MCF 10A (cell line): ENCODE data around the gene FBXL14. TPM values are rescaled to one million over a fixed set of nuclear protein-coding genes. Genes with fewer than 3 reads are reported as not detected.

ENCODE experiments used
- BruUV-seq: library from RNA; stranded (reverse); fragments of 400-500 nt; replicated peaks from 2 replicates; lab custom pipeline; 2021; lab: Mats Ljungman, UMichigan
- CTCF ChIA-PET: fragments of 300-600 bp; sonication (Branson Sonifier 250); formaldehyde crosslinking; extraction: SDS; loops from one replicate; lab custom pipeline; 2021; ENCODE audit warnings: antibody characterized with exemption, inconsistent platforms; lab: Yijun Ruan, JAX
- POLR2A ChIA-PET: fragments of 300-600, 350-650 bp; sonication (Branson Sonifier 250); formaldehyde crosslinking; extraction: SDS; loops from one replicate; lab custom pipeline; 2020; ENCODE audit warnings: antibody characterized with exemption, inconsistent platforms; lab: Yijun Ruan, JAX
- DNase-seq: peaks from one replicate; pipeline ENCODE4 v3.0.0-alpha.2; 2018; ENCODE audit not compliant: unreplicated experiment
- H3K27ac Mint-ChIP-seq: one replicate; pipeline ENCODE4 v1.8.0; 2022; ENCODE audit warnings: mild to moderate bottlenecking, low read depth, mixed read lengths; ENCODE audit not compliant: unreplicated experiment
- H3K27me3 Mint-ChIP-seq: one replicate; pipeline ENCODE4 v1.8.0; 2022; ENCODE audit warnings: mixed read lengths; ENCODE audit not compliant: insufficient read depth, unreplicated experiment
- H3K36me3 Mint-ChIP-seq: one replicate; pipeline ENCODE4 v1.8.0; 2022; ENCODE audit warnings: mild to moderate bottlenecking, moderate library complexity, mixed read lengths; ENCODE audit not compliant: insufficient read depth, unreplicated experiment
- H3K4me1 Mint-ChIP-seq: one replicate; pipeline ENCODE4 v1.8.0; 2022; ENCODE audit warnings: mixed read lengths; ENCODE audit not compliant: insufficient read depth, unreplicated experiment
- H3K4me3 Mint-ChIP-seq: one replicate; pipeline ENCODE4 v1.8.0; 2022; ENCODE audit warnings: mild to moderate bottlenecking, moderate library complexity, mixed read lengths; ENCODE audit not compliant: unreplicated experiment
- H3K9me3 Mint-ChIP-seq: one replicate; pipeline ENCODE4 v1.8.0; 2022; ENCODE audit warnings: mixed read lengths; ENCODE audit not compliant: unreplicated experiment
- intact Hi-C: fragments of 100-400 bp; cut with micrococcal nuclease; formaldehyde crosslinking; loops from 2 replicates; pipeline ENCODE4 v1.14.1; 2022
- total RNA-seq: library from RNA; stranded (reverse); gene quantifications from 2 replicates; pipeline ENCODE4 v1.2.3, GENCODE V29; 2022
- TF ChIP-seq, protein P1 (sequence below): fragments of 200-600 bp; IDR thresholded peaks from one replicate; pipeline ENCODE4 v1.8.0; 2022; ENCODE audit warnings: antibody characterized with exemption, mild to moderate bottlenecking; ENCODE audit not compliant: unreplicated experiment

The FBXL14 gene
- total RNA-seq, 1 experiment from 2014 or later: 9.4 TPM

DNA sequence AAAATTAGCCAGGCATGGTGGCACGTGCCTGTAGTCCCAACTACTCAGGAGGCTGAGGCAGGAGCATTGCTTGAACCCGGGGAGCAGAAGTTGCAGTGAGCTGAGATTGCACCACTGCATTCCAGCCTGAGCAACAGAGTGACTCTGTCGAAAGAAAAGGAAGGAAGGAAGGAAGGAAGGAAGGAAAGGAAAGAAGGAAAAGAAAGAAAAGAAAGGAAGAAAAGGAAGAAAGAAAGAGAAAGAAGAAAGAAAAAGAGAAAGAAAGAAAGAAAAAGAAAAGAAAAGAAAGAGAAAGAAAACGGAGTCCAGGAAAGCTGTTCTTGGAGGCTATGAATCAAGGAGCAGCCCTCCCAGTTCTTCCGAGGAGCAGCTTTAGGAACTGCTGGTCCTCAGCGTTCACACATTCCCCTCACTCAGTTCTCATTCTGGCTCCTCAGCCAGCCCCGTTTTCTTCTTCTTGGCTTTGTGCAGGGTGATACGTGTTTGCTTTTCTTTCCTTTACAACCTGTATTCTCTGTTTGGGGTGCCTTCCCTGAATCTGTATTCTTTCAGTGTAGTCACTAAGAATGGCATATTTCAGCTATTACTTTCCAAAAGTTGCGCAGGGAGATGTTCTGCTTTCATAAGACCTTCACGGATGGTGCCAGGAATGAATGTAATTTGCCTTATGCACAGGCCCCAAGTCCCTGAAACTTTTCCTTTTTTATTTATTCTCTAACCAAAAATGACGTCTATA lies 12.2 kb downstream of the FBXL14 start:
- H3K27ac Mint-ChIP-seq: no peak overlapping the region
- POLR2A ChIA-PET: interaction anchor here (1.3 to 2.1 kb wide), 3 partner anchors 8 to 458 kb away, joined by 3 to 10 read pairs (median 4); no protein-coding TSS in a partner anchor
- H3K4me3 Mint-ChIP-seq: no peak overlapping the region
- TF ChIP-seq, protein P1, sequence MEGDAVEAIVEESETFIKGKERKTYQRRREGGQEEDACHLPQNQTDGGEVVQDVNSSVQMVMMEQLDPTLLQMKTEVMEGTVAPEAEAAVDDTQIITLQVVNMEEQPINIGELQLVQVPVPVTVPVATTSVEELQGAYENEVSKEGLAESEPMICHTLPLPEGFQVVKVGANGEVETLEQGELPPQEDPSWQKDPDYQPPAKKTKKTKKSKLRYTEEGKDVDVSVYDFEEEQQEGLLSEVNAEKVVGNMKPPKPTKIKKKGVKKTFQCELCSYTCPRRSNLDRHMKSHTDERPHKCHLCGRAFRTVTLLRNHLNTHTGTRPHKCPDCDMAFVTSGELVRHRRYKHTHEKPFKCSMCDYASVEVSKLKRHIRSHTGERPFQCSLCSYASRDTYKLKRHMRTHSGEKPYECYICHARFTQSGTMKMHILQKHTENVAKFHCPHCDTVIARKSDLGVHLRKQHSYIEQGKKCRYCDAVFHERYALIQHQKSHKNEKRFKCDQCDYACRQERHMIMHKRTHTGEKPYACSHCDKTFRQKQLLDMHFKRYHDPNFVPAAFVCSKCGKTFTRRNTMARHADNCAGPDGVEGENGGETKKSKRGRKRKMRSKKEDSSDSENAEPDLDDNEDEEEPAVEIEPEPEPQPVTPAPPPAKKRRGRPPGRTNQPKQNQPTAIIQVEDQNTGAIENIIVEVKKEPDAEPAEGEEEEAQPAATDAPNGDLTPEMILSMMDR: no peak
- peaks cover 8% of the 10 kb centered on the region for H3K36me3 Mint-ChIP-seq
- H3K9me3 Mint-ChIP-seq: no peaks in the 10 kb centered on the region
- intact Hi-C loops: loop anchor here (2.0 to 10.0 kb wide), 2 partner anchors 687 to 1011 kb away; no protein-coding TSS in a partner anchor
- H3K4me1 Mint-ChIP-seq: peaks cover 7% of the 10 kb centered on the region
- DNase-seq: no peak
- CTCF ChIA-PET: interaction anchor here (0.5 to 7.1 kb wide), 14 partner anchors 10 to 853 kb away, joined by 3 to 143 read pairs (median 5); no protein-coding TSS in a partner anchor
- H3K27me3 Mint-ChIP-seq: no peaks in the 10 kb centered on the region
- no TSS peak for BruUV-seq

DNA sequence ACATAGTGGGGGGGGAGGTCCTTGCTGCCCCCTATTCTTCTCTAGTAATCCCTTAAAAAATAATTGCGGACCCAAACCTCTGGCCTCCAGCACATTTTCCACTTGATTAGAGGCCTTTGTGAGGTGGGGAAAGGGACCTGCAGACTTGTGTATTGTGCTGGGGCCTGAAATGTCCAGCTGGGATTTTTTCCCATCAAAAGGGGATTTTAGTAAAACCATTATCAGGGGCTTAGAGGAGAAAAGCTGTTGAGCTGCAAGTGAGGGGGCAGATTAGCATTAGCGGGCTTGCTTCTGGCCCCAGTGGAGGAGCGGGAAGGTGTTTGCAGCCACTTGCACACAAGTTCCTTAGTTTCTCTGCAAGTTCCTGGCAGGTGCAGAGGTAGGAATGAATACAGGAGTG lies 13.9 kb downstream of the FBXL14 start:
- Mint-ChIP-seq H3K27ac (no peak overlapping the region), H3K4me3 (no peak overlapping the region), H3K27me3 (no peaks in the 10 kb centered on the region), H3K36me3 (no peaks in the 10 kb centered on the region), H3K4me1 (peaks cover 7% of the 10 kb centered on the region), H3K9me3 (no peaks in the 10 kb centered on the region)
- intact Hi-C loops: loop anchor here (10.0 kb wide), 1 partner anchor 686 kb away; no protein-coding TSS in a partner anchor
- TF ChIP-seq, protein P1: no peak
- CTCF ChIA-PET: interaction anchor here (7.1 kb wide), 1 partner anchor 462 kb away, joined by 143 read pairs; no protein-coding TSS in a partner anchor
- POLR2A ChIA-PET: interaction anchor here (0.7 kb wide), 1 partner anchor 14 kb away, joined by 4 read pairs; no protein-coding TSS in a partner anchor
- DNase-seq: no peak
- BruUV-seq: no TSS peak

DNA sequence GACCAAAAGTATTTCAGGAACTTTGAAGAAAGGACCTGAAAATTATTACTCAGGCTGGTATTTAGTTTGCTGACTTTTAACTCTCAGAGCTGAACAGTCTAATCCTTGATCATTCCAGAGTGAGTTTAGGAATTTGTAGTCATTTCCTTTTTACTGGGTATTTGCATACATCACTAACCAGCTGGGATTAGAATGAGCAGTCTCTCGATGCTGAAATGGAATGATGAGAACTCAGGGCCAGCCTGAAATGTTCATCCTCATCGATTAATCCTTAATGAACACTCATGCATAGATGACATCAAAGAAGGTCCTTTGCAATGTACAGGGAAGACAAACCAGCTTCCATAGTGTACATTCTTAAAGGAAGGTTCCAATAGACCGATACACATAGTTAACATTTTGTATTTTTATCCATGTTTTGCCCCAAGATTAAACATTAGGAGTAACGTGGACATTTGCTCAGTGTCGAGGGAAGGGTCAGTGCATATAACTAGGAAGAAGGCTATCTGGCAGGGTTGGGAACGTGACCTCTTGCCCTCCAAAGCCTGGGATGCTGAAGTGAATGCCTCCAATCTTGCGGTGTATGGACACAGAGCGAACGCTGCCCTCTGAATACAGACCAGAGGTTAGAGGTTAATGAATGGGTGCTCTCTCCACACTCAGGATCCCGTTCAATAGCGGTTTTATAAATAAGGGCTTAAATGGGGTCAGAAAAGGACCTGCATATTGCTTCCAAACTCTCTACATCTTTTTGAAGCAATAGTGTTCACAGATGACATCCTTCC lies 14.5 kb downstream of the FBXL14 start:
- H3K27me3 Mint-ChIP-seq: no peaks in the 10 kb centered on the region
- H3K27ac Mint-ChIP-seq: no peak overlapping the region
- no peak overlapping the region for H3K4me3 Mint-ChIP-seq

More for the DNA sequence above, 14.5 kb downstream of the FBXL14 start:
- peaks cover 7% of the 10 kb centered on the region for H3K4me1 Mint-ChIP-seq
- ChIA-PET POLR2A (interaction anchor here (0.7 kb wide), 1 partner anchor 14 kb away, joined by 4 read pairs; no protein-coding TSS in a partner anchor), CTCF (interaction anchor here (0.7 to 7.1 kb wide), 4 partner anchors 9 to 981 kb away, joined by 4 to 143 read pairs (median 4); no protein-coding TSS in a partner anchor)
- no peaks in the 10 kb centered on the region for H3K36me3 Mint-ChIP-seq
- intact Hi-C loops: loop anchor here (10.0 kb wide), 1 partner anchor 685 kb away; no protein-coding TSS in a partner anchor
- no peaks in the 10 kb centered on the region for H3K9me3 Mint-ChIP-seq
- BruUV-seq: no TSS peak
- DNase-seq: no peak
- TF ChIP-seq, protein P1: no peak
